Right lobe of liver (tissue), 6 donors: ENCODE data around the gene CPNE4. TPM values are rescaled to one million over a fixed set of nuclear protein-coding genes. Genes with fewer than 3 reads are reported as not detected.

Source experiments
- ATAC-seq, 4 donors: fragments of 200-7000 bp; cut with Tn5 transposase; one replicate each; pipeline ENCODE4 v1.9.1; 2020; ENCODE audit warnings: mild to moderate bottlenecking in 4 of 4, moderate library complexity in 4 of 4
- DNase-seq, 3 donors: peaks; one replicate each; pipeline ENCODE4 v3.0.0-alpha.2; 2020
- H3K27ac ChIP-seq, 3 donors: fragments of 200-600 bp; one replicate each; pipeline ENCODE4 v1.8.0; 2022
- H3K27me3 ChIP-seq, 2 donors: fragments of 200-600 bp; one replicate each; pipeline ENCODE4 v1.8.0; 2022
- H3K36me3 ChIP-seq, 4 donors: fragments of 200-600 bp; sonication (generic) in 1 of 4; one replicate each; pipeline versions ENCODE4 v1.5.1 to v1.8.0; 2017 to 2022; ENCODE audit warnings: control low read depth in 1 of 4
- H3K4me1 ChIP-seq, 4 donors: fragments of 200-600 bp; sonication (generic) in 1 of 4; one replicate each; pipeline versions ENCODE4 v1.5.1 to v1.8.0; 2017 to 2022; ENCODE audit warnings: control low read depth in 1 of 4
- H3K4me3 ChIP-seq, 3 donors: fragments of 200-600 bp; one replicate each; pipeline ENCODE4 v1.8.0; 2022
- H3K9me3 ChIP-seq, 4 donors: fragments of 200-600 bp; sonication (generic) in 1 of 4; one replicate each; pipeline versions ENCODE4 v1.5.1 to v1.8.0; 2017 to 2022; ENCODE audit warnings: control low read depth in 1 of 4
- CTCF ChIP-seq, 4 donors: fragments of 200-600 bp in 3 of 4; fragments of 450-650 bp in 1 of 4; IDR thresholded peaks; one replicate each; pipeline versions ENCODE4 v1.5.1 to v1.8.0; 2016 to 2022; ENCODE audit warnings: antibody characterized with exemption in 4 of 4, mild to moderate bottlenecking in 2 of 4
- POLR2A ChIP-seq: fragments of 450-650 bp; IDR thresholded peaks from one replicate; pipeline ENCODE4 v1.6.1; 2017; ENCODE audit warnings: antibody characterized with exemption, mild to moderate bottlenecking
- WGBS: methylation state at CpG from one replicate; pipeline ENCODE4 v1.1.6; 2018; ENCODE audit warnings: low coverage, low lambda C conversion rate; ENCODE audit not compliant: insufficient coverage; ENCODE audit errors: missing lambda C conversion rate; 5-methylcytosine and 5-hydroxymethylcytosine counted together
- intact Hi-C, 2 donors: fragments of 100-400 bp; cut with DNase I; formaldehyde crosslinking; loops; one replicate each; pipeline versions ENCODE4 v1.11.2 to v1.14.1; 2022
- total RNA-seq, 6 experiments: library from RNA; depleted of rRNA in 2 of 6; stranded (reverse); fragments of >200 nt in 2 of 6; fragmentation: NEBNext Ultra II Directional in 3 of 6; extraction: Animal tissue kit (Norgen Biotek cat#: 25700) in 3 of 6; gene quantifications; one replicate each; pipeline versions ENCODE4 v1.1.0 to v1.2.4, GENCODE V29; 2016 to 2023
- donor health status: DM: no; HTN: yes; CAD: no.
- donor health status: DM: no; HTN: no; CAD: no.
- donor health status: DM: no; HTN: no; CAD: no.
- donor health status: DM: no; HTN: yes; CAD: no.
- donor health status: DM: no; HTN: yes; CAD: no.

The CPNE4 gene
- total RNA-seq, 6 experiments from 2014 or later = not detected

GRCh38 chr3:131704098-131704497 is 330.7 kb downstream of the CPNE4 start:
- no peaks in the 10 kb centered on the region for H3K36me3 ChIP-seq
- TF ChIP-seq POLR2A (no peak), CTCF (IDR thresholded peaks at IDR 0.05) (no peak)
- H3K9me3 ChIP-seq = no peaks in the 10 kb centered on the region
- WGBS = 45% methylated on average over 2 of the region's 2 CpGs
- intact Hi-C loops = no loop called here
- no peaks in the 10 kb centered on the region for H3K27me3 ChIP-seq
- no peak overlapping the region for H3K27ac ChIP-seq
- no peaks in the 10 kb centered on the region for H3K4me1 ChIP-seq
- ATAC-seq = no peak
- H3K4me3 ChIP-seq = no peak overlapping the region
- DNase-seq = no peak

- no peak overlapping the region for H3K4me3 ChIP-seq
- no peak overlapping the region for H3K27ac ChIP-seq
- 42% methylated on average over 2 of the region's 2 CpGs for WGBS
- no peaks in the 10 kb centered on the region for H3K27me3 ChIP-seq
- TF ChIP-seq CTCF (IDR thresholded peaks at IDR 0.05) (no peak), POLR2A (no peak)
- intact Hi-C loops = no loop called here
- DNase-seq = no peak
- ATAC-seq = no peak
- no peaks in the 10 kb centered on the region for H3K9me3 ChIP-seq
- no peaks in the 10 kb centered on the region for H3K4me1 ChIP-seq
- H3K36me3 ChIP-seq = no peaks in the 10 kb centered on the region
Measured at GRCh38 chr3:131702146-131702545, 332.7 kb downstream of the CPNE4 start.

GRCh38 chr3:131701153-131701770 is 333.6 kb downstream of the CPNE4 start:
- TF ChIP-seq CTCF (IDR thresholded peaks at IDR 0.05) = no peak
- TF ChIP-seq POLR2A = no peak
- Histone ChIP-seq H3K27me3 (no peaks in the 10 kb centered on the region), H3K4me1 (no peaks in the 10 kb centered on the region), H3K9me3 (no peaks in the 10 kb centered on the region), H3K4me3 (no peak overlapping the region), H3K27ac (no peak overlapping the region), H3K36me3 (no peaks in the 10 kb centered on the region)
- intact Hi-C loops = no loop called here
- WGBS = 75% methylated on average over 2 of the region's 2 CpGs
- DNase-seq (no peak), ATAC-seq (no peak)

GRCh38 chr3:131699001-131699400 is 335.8 kb downstream of the CPNE4 start:
- H3K36me3 ChIP-seq = no peaks in the 10 kb centered on the region
- H3K9me3 ChIP-seq = no peaks in the 10 kb centered on the region
- DNase-seq (no peak), ATAC-seq (no peak)
- H3K4me3 ChIP-seq = no peak overlapping the region
- TF ChIP-seq POLR2A = no peak
- WGBS = 48% methylated on average over 1 of the region's 1 CpG
- H3K27ac ChIP-seq = no peak overlapping the region
- intact Hi-C loops = no loop called here
- no peaks in the 10 kb centered on the region for H3K4me1 ChIP-seq
- H3K27me3 ChIP-seq = no peaks in the 10 kb centered on the region

- H3K27ac ChIP-seq = no peak overlapping the region
- no peaks in the 10 kb centered on the region for H3K9me3 ChIP-seq
- intact Hi-C loops = no loop called here
- 52% methylated on average over 3 of the region's 4 CpGs for WGBS
- H3K4me1 ChIP-seq = no peaks in the 10 kb centered on the region
- H3K27me3 ChIP-seq = no peaks in the 10 kb centered on the region
- ATAC-seq = no peak
- no peak overlapping the region for H3K4me3 ChIP-seq
- DNase-seq = no peak
- no peaks in the 10 kb centered on the region for H3K36me3 ChIP-seq
- TF ChIP-seq POLR2A (no peak), CTCF (IDR thresholded peaks at IDR 0.05) (no peak)
Measured at GRCh38 chr3:131694376-131694775, 340.4 kb downstream of the CPNE4 start.
